IMR-90 (cell line): ENCODE results near the gene SASH1. TPM values are rescaled to one million over a fixed set of nuclear protein-coding genes. Genes with fewer than 3 reads are reported as not detected.

Experiments used
- ATAC-seq: fragments of 200-7000 bp; cut with Tn5 transposase; 2 replicates; pipeline ENCODE4 v1.9.1; 2020; ENCODE audit warnings: low read depth, mild to moderate bottlenecking, moderate library complexity
- BruUV-seq: library from RNA; stranded (reverse); fragments of 400-500 nt; replicated peaks from 2 replicates; lab custom pipeline; 2021; lab: Mats Ljungman, UMichigan
- CTCF ChIA-PET: fragments of 300-600 bp; formaldehyde crosslinking; extraction: SDS; loops from one replicate; lab custom pipeline; 2021; ENCODE audit warnings: antibody characterized with exemption; lab: Yijun Ruan, JAX
- POLR2A ChIA-PET: fragments of 300-600 bp; sonication (Branson Sonifier 250); formaldehyde crosslinking; loops from one replicate; lab custom pipeline; 2022; ENCODE audit warnings: antibody characterized with exemption; ENCODE audit not compliant: unreplicated experiment; lab: Charles Lee
- DNase-seq: peaks from one replicate; pipeline ENCODE4 v3.0.0; 2013
- H2AFZ ChIP-seq: replicated peaks from 2 replicates; pipeline ENCODE3; 2013; ENCODE audit warnings: low read length, mild to moderate bottlenecking; ENCODE audit not compliant: poor library complexity
- H2AK5ac ChIP-seq: 2 replicates; pipeline ENCODE4 v1.6.1; 2013; ENCODE audit warnings: low read depth, low read length, inconsistent platforms
- H2AK9ac ChIP-seq: replicated peaks from 2 replicates; pipeline ENCODE3; 2013; ENCODE audit warnings: mild to moderate bottlenecking, low read depth, low read length, moderate library complexity; ENCODE audit not compliant: poor library complexity
- H2BK120ac ChIP-seq: 2 replicates; pipeline ENCODE4 v1.6.1; 2013; ENCODE audit warnings: low read depth, low read length, inconsistent platforms
- H2BK15ac ChIP-seq: 3 replicates; pipeline ENCODE4 v1.6.1; 2013; ENCODE audit warnings: low read depth, low read length, inconsistent platforms
- H2BK20ac ChIP-seq: 2 replicates; pipeline ENCODE4 v1.6.1; 2013; ENCODE audit warnings: low read depth, mild to moderate bottlenecking, inconsistent platforms, low read length, moderate library complexity
- H2BK5ac ChIP-seq: 2 replicates; pipeline ENCODE4 v1.6.1; 2013; ENCODE audit warnings: mild to moderate bottlenecking, low read depth, low read length, inconsistent platforms; ENCODE audit not compliant: poor library complexity, severe bottlenecking
- H3K14ac ChIP-seq: replicated peaks from 2 replicates; pipeline ENCODE4 v1.6.1; 2013; ENCODE audit warnings: low read depth, low read length, inconsistent platforms
- H3K18ac ChIP-seq: 2 replicates; pipeline ENCODE4 v1.6.1; 2013; ENCODE audit warnings: low read depth, low read length, control low read depth
- H3K23ac ChIP-seq: 2 replicates; pipeline ENCODE4 v1.6.1; 2013; ENCODE audit warnings: low read depth, low read length, inconsistent platforms
- H3K27ac ChIP-seq: 2 replicates; pipeline ENCODE4 v1.5.1; 2013; ENCODE audit warnings: mild to moderate bottlenecking, control low read depth, low read length; ENCODE audit not compliant: insufficient read depth
- H3K27me3 ChIP-seq: 2 replicates; pipeline ENCODE4 v1.6.1; 2013; ENCODE audit warnings: low read length; ENCODE audit not compliant: control insufficient read depth, insufficient read depth
- H3K36me3 ChIP-seq: 2 replicates; pipeline ENCODE4 v1.6.1; 2013; ENCODE audit warnings: low read length, mixed read lengths; ENCODE audit not compliant: control insufficient read depth, insufficient read depth
- H3K4ac ChIP-seq: 2 replicates; pipeline ENCODE4 v1.6.1; 2013; ENCODE audit warnings: low read depth, low read length, inconsistent platforms
- H3K4me1 ChIP-seq: 2 replicates; pipeline ENCODE4 v1.6.1; 2013; ENCODE audit warnings: low read length, mixed read lengths; ENCODE audit not compliant: control insufficient read depth, insufficient read depth
- H3K4me2 ChIP-seq: 2 replicates; pipeline ENCODE4 v1.6.1; 2013; ENCODE audit warnings: low read depth, mild to moderate bottlenecking, control low read depth, low read length, moderate library complexity
- H3K4me3 ChIP-seq: 2 replicates; pipeline ENCODE4 v1.5.1; 2013; ENCODE audit warnings: low read depth, mild to moderate bottlenecking, control low read depth, low read length, moderate library complexity; ENCODE audit not compliant: insufficient read depth
- H3K56ac ChIP-seq: 2 replicates; pipeline ENCODE4 v1.6.1; 2013; ENCODE audit warnings: low read length, inconsistent platforms; ENCODE audit not compliant: insufficient read depth; ENCODE audit errors: extremely low read depth
- H3K79me1 ChIP-seq, 2 experiments: 2 replicates each; pipeline ENCODE4 v1.6.1; 2013; ENCODE audit warnings: low read length in 2 of 2, inconsistent platforms in 1 of 2, low read depth in 1 of 2
- H3K9ac ChIP-seq: 2 replicates; pipeline ENCODE4 v1.6.1; 2013; ENCODE audit warnings: low read depth, low read length, control low read depth
- H3K9me1 ChIP-seq: 2 replicates; pipeline ENCODE4 v1.6.1; 2013; ENCODE audit warnings: low read length, inconsistent platforms; ENCODE audit not compliant: insufficient read depth
- H3K9me3 ChIP-seq: 2 replicates; pipeline ENCODE4 v1.6.1; 2013; ENCODE audit warnings: low read length; ENCODE audit not compliant: control insufficient read depth, insufficient read depth
- H4K20me1 ChIP-seq: 2 replicates; pipeline ENCODE4 v1.6.1; 2013; ENCODE audit warnings: low read length, inconsistent platforms; ENCODE audit not compliant: insufficient read depth
- H4K5ac ChIP-seq: 2 replicates; pipeline ENCODE4 v1.6.1; 2013; ENCODE audit warnings: mild to moderate bottlenecking, low read depth, low read length, control low read depth
- H4K8ac ChIP-seq, 2 experiments: 2 replicates each; pipeline ENCODE4 v1.6.1; 2013; ENCODE audit warnings: low read depth in 2 of 2, low read length in 2 of 2, control low read depth in 1 of 2, inconsistent platforms in 1 of 2
- H4K91ac ChIP-seq: 2 replicates; pipeline ENCODE4 v1.6.1; 2013; ENCODE audit warnings: low read depth, low read length, inconsistent platforms; ENCODE audit not compliant: insufficient read depth
- CEBPB ChIP-seq: IDR thresholded peaks from 2 replicates; pipeline ENCODE4 v1.6.1; 2012; ENCODE audit warnings: low read depth, low read length, improper control_type of control experiment
- MAFK ChIP-seq: IDR thresholded peaks from 2 replicates; pipeline ENCODE4 v1.6.1; 2012; ENCODE audit warnings: low read depth, low read length, improper control_type of control experiment
- MXI1 ChIP-seq: IDR thresholded peaks from 2 replicates; pipeline ENCODE4 v1.6.1; 2012; ENCODE audit warnings: low read depth, mild to moderate bottlenecking, low read length, moderate library complexity, borderline replicate concordance
- POLR2A ChIP-seq: IDR thresholded peaks from 2 replicates; pipeline ENCODE4 v1.6.1; 2012; ENCODE audit warnings: mild to moderate bottlenecking, low read depth, low read length
- RAD21 ChIP-seq: IDR thresholded peaks from 2 replicates; pipeline ENCODE4 v1.6.1; 2012; ENCODE audit warnings: low read length, improper control_type of control experiment
- RCOR1 ChIP-seq: IDR thresholded peaks from 2 replicates; pipeline ENCODE4 v1.6.1; 2012; ENCODE audit warnings: mild to moderate bottlenecking, low read length, improper control_type of control experiment; ENCODE audit not compliant: insufficient replicate concordance
- RFX5 ChIP-seq: IDR thresholded peaks from 2 replicates; pipeline ENCODE4 v1.8.0; 2012; ENCODE audit warnings: low read depth, mild to moderate bottlenecking, low read length, moderate library complexity
- USF2 ChIP-seq: fragments of 150-350 bp; IDR thresholded peaks from 2 replicates; pipeline ENCODE4 v1.6.1; 2017; ENCODE audit warnings: mild to moderate bottlenecking, antibody characterized with exemption, low read length, low read depth
- WGBS, 2 experiments: methylation state at CpG; one replicate each; pipeline versions ENCODE4 v1.1.5 to v1.1.7; 2013; ENCODE audit warnings: missing lambda C conversion rate in 2 of 2; ENCODE audit not compliant: insufficient read length in 1 of 2; ENCODE audit errors: extremely low coverage in 2 of 2; 5-methylcytosine and 5-hydroxymethylcytosine counted together
- dilution Hi-C: fragments of 300-500 bp; cut with HindIII; formaldehyde crosslinking; loops from one replicate; pipeline ENCODE4 v1.14.3; 2018; ENCODE audit warnings: low sequenced_read_pairs; ENCODE audit not compliant: unreplicated experiment
- in situ Hi-C: fragments of 300-500 bp; cut with MboI; formaldehyde crosslinking; loops from 3 replicates; pipeline ENCODE4 v1.14.3; 2019; ENCODE audit warnings: low sequenced_read_pairs, inconsistent platforms, mixed read lengths
- intact Hi-C: fragments of 100-400 bp; cut with micrococcal nuclease; formaldehyde crosslinking; loops from 2 replicates; pipeline ENCODE4 v1.10.0; 2022
- polyA plus RNA-seq, 3 experiments: library from polyadenylated mRNA; depleted of rRNA; stranded (reverse); fragments of >200 nt; gene quantifications; 2 replicates each; pipeline ENCODE4 v1.2.3, GENCODE V29; 2012; ENCODE audit warnings: low replicate concordance in 1 of 3
- total RNA-seq: library from RNA; depleted of rRNA; stranded (reverse); fragments of >200 nt; gene quantifications from 2 replicates; pipeline ENCODE4 v1.2.3, GENCODE V29; 2012

SASH1 gene
- total and polyA plus RNA-seq, 2 of the 4 experiments (the other 2 are of a cell fraction) = 11.6 to 16.5 TPM

GRCh38 chr6:148509800-148510581, 167.4 kb downstream of the SASH1 start:
- peak overlapping the region; percentile 96 for H3K23ac ChIP-seq
- POLR2A ChIA-PET = no interaction called here
- peak overlapping the region; percentile 3 for H2AFZ ChIP-seq
- no peaks in the 10 kb centered on the region for H3K36me3 ChIP-seq
- peak; percentile 99 for DNase-seq
- peak overlapping the region; percentile 58; the same call in 1 of the 2 replicates for H2BK20ac ChIP-seq
- H3K9me3 ChIP-seq = no peaks in the 10 kb centered on the region
- intact Hi-C loops = no loop called here
- H3K56ac ChIP-seq = peak overlapping the region; percentile 72; the same call in 1 of the 2 replicates
- no peak for TF ChIP-seq RAD21
- peak; percentile 46; the same call in 1 of the 2 replicates for TF ChIP-seq MXI1
- TF ChIP-seq USF2 = no peak
- TF ChIP-seq RCOR1 = no peak
- peak; percentile 68; the same call in 1 of the 2 replicates for TF ChIP-seq POLR2A
- TF ChIP-seq CEBPB = peak; percentile 94
- no peak for TF ChIP-seq RFX5
- peak; percentile 35 for TF ChIP-seq MAFK
- H2AK5ac ChIP-seq = peak overlapping the region; percentile 87
- H4K5ac ChIP-seq = 0 out of 2 replicates have a peak overlapping the region, but pooled peaks have one; percentile 12
- H4K20me1 ChIP-seq = no peaks in the 10 kb centered on the region; the same call in 1 of the 2 replicates
- dilution Hi-C loops = no loop called here
- H3K4me2 ChIP-seq = peak overlapping the region; percentile 95
- H3K4me3 ChIP-seq = peak overlapping the region; percentile 60
- H3K9me1 ChIP-seq = peaks cover 12% of the 10 kb centered on the region; the same call in 1 of the 2 replicates
- peak overlapping the region; percentile 99 for H3K9ac ChIP-seq
- H4K91ac ChIP-seq = peak overlapping the region; percentile 27; the same call in 1 of the 2 replicates
- peak overlapping the region; percentile 87 for H2BK5ac ChIP-seq
- no CpG with 5 or more reads among the region's 6 CpGs for WGBS, 2 experiments
- peak overlapping the region; percentile 30 for H2AK9ac ChIP-seq
- BruUV-seq = no TSS peak
- CTCF ChIA-PET = interaction anchor here (0.7 to 1.1 kb wide), 3 partner anchors 18 to 194 kb away, joined by 3 to 6 read pairs (median 4); no protein-coding TSS in a partner anchor
- H3K4ac ChIP-seq = peak overlapping the region; percentile 91
- H2BK15ac ChIP-seq = peak overlapping the region; percentile 86; the same call in 1 of the 3 replicates
- H4K8ac ChIP-seq = peak overlapping the region in 1 of 2 experiments; percentile 86; a peak in 3 of 4 replicates
- H2BK120ac ChIP-seq = peak overlapping the region; percentile 90
- peak overlapping the region; percentile 98 for H3K27ac ChIP-seq
- H3K18ac ChIP-seq = peak overlapping the region; percentile 84
- in situ Hi-C loops = no loop called here
- ATAC-seq = peak; percentile 71
- peaks cover 19% of the 10 kb centered on the region for H3K4me1 ChIP-seq
- peaks cover 22 to 58% of the 10 kb centered on the region in 2 experiments for H3K79me1 ChIP-seq
- H3K27me3 ChIP-seq = no peaks in the 10 kb centered on the region
- peak overlapping the region; percentile 89 for H3K14ac ChIP-seq
